HG02981 (cell line): Measurements from ENCODE around the gene NFAM1.

ENCODE experiments used
- ATAC-seq: cut with Tn5 transposase; IDR thresholded peaks from one replicate; pipeline ENCODE4 v1.9.1; 2021; ENCODE audit warnings: mild to moderate bottlenecking, moderate library complexity; ENCODE audit not compliant: unreplicated experiment

The NFAM1 gene

DNA sequence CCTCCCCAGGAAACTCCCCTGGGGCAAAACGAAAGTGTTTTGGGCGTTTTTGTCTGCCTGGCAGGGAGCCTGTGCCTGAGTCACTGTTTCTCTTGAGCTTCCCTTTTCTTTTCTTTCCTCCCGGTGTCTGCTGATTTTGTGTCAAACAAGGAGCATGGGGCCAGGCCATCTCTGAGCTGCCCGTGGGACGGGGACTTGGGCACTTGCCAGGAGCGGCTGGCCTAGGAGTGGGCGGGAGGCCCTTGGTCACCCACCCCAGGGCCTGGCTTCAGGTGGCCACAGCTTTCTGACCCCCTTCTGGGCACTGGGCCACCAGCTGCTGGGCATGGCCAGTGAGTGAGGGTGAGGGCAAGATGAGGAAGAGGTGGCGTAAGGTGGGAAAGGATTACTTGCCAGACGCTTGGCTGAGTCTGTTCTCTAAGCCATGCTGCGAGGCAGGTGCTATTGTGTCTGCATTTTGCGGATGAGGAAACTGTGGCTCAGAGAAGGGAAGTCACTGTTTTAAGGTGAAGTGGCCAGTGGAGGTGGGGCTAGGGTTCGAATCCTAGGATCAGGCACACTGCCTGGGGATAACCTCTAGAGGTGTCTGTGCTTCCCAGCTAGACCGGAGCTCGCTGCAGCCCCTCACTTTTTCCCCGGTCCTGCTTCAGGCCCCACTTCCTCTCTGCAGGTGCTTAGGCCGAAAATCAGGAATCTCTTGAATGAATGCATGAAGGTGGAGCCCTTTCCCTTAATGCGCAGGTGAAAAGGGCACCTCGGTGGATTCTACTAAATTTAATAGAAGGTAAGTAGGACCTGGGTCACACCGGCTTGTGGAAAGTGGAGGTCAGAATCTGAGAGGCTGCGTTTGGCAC lies 7.8 kb upstream of the NFAM1 start:
- no peak for ATAC-seq

DNA sequence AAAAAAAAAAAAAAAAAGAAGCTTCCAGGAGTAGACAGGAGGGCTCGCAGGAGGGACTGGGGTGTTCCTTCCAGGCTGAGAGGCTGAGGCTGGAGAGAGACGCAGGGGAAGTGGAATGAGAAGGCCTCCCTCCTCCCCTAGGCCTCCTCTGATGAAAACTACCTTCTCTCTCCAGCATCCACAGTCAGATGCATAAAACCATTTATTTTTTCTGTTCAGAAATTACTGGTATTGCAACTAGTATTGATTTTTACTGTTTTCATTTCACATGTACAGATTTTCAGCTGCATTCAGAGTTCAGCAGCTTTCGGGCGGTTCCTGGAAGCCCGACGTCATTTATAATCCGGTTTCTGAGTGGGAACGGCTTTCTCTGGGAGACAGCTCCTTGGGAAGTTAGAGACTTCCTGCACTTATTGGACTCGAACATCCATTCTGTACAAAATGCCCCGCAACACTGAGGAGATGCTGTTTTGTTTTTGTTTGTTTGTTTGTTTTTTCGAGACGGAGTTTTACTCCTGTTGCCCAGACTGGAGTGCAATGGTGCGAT lies 6.9 kb upstream of the NFAM1 start:
- ATAC-seq = no peak

DNA sequence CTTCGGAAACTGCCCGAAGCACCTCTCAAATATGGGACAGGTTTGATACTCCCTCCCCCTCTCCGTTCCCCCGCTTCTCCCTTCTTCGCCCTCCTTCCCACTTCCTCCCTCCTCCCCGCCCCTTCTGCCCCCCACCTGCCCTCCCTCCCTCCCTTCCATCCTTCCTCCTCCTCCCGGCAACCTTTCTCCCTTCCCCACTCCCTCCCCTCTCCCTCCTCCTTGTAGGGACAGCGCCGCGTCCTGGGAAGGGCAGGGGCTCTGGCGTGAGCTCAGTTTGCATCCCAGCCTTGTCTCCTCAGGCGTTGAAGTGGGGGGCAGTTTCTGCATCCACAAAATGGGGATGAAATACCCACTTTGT lies 6.1 kb upstream of the NFAM1 start:
- ATAC-seq = no peak

DNA sequence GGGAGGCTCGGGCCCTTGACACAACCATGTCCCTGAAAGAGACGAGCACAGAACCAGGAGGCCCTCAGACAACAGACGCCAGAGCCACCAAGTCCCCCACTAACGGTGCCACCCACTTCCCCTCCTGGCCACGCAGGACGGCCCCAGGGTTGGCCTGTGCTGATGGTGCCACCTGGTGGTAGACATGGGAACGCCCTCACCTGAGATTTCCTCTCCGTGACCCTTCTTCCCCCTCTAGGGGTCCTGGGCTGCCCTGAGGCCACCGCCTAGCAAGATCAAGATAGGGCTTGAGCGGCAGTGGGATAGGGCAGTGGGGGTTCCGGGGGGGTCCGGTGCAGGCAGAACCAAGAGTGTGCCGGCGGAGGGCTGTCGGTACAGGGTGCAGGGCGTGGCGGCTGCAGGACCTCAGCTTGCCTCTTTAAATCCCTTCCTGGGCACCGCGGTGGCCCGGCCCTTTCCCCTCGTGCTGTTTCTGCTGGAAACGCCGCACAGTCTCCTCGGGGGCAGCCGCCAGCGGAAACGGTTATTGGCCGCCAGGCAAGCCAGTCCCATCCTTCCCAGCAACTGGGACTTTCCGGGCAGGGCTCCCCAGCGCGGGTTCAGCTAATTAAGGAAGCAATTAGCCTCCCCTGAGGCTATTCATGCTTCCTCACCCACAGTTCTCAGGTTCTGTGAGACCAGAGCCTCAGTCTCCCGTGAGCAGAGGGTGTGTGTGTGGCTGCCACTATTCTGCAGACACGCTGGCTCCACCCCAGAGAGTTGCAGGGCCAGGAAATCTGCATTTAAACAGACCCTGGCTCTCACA lies 5.5 kb upstream of the NFAM1 start:
- peak; percentile 58 for ATAC-seq

DNA sequence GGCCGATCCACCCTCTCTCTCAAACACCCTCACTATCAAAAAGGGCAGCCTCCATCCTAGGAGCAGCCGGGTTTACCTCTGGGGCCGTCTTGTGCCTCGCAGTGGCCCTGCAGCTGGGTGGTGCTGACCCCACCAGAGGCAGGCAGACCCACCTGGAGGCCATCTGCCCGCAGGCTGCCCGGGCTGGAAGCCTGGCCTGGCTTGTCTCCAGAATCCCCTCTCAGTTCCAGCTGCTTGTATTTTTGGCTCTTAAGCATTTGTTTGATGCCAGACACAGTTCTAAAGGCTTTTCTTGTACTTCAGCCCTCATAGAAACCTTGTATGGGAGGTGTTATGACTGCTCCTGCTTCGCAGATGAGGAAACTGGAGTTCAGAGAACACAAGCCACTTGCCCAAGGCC lies 4.2 kb upstream of the NFAM1 start:
- ATAC-seq = no peak

DNA sequence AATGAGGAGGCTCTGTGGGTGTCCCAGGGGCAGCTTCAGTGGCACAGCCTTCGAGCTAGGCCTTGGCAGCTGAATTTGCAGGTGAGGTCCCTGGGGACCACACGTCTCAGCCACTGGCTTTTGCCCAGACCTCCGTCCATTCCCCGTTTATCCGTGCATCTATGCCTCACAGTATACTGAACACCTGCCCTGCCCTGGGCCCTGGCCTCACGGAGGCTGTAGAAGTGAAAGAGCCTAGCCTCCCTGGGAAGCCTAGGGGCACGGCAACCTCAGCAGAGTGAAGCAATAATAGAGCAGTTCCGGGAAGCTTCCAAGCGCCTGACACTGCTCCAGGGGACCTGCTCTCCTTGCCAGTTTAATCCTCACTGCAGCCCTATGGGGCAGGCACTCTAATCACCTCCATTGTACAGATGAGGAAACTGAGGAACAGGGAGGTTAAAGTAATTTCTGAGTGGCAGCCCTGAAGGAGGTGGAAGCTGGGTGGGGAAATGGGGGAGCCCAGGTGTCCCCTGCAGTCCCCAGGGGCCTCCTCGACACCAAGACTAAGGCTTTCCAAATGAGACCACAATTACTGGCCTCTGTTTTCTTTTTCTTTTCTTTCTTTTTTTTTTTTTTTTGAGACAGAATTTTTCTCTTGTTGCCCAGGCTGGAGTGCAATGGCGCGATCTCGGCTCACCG lies 2.7 kb upstream of the NFAM1 start:
- ATAC-seq = no peak

DNA sequence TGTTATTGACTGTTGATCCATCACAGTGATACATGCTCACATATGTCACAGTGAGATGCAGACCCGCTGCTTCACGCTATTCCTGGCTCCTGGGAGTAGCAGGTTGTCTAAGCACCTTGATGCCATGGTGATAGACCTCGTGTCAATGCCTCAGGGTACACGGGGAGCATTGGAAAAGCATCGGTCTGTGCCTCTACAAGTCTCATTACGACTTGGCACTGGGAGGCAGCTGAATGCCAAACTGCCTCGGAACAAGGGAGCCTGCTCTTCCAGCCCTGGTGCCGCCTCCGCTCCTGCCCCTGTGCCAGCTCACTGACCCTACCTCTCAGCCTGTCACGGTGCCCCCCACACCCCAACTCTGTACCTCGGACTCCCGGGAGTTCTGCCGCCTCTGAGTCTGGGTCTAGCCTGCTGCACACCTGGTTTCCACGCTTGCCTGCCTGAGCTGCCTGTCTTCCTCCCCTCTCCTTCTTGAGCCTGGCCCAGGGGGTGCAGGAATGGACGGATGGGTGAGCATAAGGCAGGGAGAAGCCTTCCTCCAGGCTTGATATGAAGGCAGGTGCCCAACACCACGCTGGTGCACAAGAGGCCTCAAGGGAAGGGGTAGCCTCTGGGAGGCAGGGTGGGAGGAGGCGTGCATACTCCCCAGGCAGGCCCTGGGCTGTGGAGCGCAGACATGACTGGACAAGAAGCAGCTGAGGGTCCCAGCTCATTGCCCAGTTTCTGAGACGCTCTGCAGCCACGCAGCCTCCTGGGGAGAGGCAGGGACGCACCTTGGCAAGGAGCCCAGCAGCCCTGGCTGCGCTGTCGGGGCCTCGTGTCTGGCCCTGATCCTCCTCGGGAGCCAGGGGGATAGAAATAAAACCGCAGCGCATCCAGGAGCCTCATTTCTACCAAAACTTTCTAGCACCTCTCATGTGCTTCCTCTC lies 1.8 kb upstream of the NFAM1 start:
- no peak for ATAC-seq

DNA sequence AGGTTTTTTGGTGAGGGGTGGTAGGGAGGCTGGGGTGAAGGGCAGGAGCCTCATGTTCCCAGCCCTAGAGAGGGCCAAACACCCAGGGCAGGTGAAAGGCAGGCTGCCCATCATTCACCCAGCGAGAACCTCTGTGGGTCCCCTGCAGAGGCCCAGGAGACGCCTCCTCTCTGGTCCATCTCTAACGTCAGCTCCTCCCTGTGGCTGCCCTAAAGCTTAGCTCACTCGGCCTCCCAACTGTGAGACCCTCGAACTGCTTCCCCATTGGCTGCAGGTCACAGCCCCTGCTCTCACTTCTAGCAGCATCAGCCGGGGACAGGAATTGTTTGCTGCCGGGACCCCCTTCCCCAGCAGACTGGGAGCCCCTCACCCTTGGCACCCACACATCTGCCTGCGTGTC lies 615 bp upstream of the NFAM1 start:
- no peak for ATAC-seq

DNA sequence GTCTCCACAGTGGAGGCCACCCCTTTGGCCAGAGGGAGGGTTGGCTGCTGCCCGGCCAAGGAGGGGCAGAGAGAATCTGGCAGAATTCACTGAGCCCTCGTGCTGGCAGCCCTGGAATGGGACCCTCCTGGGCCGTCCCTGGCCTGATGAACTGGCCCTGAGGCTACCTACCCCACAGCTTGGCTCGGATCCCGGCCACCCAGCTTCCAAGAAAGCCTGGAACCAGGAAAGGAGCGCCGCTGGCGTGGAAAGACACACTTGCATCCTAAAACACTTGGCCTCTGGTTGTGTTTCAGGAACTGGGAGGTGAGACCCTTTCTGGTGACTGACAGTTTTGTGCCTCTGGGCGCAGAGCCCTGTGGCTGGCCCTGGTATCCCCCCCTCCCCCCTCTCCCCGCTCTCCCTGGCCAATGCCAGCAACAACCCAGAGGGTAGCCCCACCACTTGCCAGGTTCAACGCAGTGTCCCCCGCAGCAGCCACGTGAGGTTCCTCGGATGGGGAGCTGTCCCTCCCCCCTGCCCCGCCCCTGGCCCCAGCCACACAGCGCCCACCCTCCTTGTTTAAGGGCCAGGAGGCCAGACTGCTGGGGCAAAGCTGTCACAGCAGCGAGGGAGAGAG lies 693 bp downstream of the NFAM1 start:
- no peak for ATAC-seq

DNA sequence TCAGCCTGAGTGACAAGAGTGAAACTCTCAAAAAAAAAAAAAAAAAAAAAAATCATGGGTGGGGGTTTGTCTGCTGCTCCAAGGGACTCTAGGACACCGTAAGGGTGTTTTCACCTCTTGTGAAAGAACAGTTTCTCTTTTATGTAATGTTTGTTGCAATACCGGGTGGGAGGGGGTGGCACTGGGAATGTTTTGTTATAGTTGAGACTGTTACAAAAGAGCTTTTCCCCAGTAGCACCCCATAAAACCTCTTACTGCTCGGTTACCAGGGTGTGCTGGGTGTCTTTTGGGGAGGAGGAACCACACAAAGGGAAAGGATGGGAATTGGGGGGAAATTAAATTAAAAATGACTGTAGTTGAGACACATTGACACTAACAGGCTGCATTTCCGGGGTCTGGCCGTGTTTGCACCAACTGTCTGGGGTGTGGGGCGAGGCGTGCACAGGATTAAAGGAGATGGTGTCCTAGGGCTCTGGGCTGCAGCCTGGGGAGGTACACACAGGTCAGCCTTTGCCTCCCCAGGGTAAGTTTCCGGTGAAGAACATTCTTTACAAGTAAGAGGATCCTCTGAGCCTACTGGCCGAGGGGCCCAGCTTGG lies 1.6 kb downstream of the NFAM1 start:
- no peak for ATAC-seq

DNA sequence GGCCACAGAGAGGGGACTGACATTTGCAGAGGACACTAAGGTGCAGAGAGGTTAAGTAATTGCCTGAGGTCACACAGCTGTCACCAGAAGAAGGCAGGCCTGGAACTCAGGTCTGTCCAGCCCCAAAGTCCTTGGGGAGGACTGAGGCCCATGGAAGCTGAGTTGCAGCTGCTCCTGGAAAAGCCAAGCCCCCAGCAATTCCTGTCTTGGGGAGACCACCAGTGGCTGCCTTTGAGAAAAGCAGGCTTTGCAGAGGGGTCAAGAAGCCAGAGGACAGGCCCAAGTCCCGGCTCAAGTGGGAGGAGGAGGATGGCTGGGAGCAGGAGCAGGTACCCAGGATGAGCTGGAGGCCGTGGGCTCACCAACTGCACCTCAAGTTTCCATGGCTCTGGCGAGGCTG lies 3.4 kb downstream of the NFAM1 start:
- ATAC-seq = no peak

DNA sequence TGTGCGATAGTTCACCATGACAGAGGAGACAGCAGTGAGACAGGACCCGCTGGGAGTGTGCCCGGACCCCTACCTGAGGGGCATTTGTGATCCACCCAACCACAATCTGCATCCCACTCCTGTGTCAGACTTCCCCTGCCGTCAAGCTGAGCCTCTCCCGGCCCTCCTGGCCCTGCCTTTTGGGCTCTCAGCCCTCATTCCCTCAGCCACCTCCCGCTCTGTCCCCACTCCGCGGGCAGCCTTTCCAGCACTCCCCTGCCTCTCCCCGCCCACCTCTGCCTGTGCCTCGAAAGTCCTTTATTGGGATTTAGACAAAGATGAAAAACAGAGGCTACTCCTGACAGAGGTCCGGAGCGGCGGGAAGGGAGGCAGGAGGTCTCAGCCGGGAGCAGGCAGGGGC lies 4.2 kb downstream of the NFAM1 start:
- no peak for ATAC-seq

DNA sequence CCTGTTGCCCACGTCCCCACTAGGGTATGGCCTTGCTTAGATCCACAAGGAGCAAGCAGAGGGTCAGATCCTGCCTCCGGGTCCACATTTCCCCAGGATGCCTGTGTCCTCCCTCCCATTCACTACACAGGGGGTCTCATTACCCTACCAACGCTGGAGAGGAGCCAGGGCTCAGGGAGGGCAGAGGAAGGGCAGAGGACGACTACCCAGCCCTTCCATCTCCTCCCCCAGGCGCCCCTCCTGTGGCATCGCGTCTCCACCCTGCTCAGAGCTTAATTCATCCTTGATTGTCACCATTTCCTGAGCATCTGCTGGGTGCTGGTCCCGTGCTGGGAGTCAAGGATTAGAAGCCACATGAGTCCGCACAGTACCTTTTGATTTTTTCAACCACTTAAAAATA lies 5.0 kb downstream of the NFAM1 start:
- no peak for ATAC-seq

DNA sequence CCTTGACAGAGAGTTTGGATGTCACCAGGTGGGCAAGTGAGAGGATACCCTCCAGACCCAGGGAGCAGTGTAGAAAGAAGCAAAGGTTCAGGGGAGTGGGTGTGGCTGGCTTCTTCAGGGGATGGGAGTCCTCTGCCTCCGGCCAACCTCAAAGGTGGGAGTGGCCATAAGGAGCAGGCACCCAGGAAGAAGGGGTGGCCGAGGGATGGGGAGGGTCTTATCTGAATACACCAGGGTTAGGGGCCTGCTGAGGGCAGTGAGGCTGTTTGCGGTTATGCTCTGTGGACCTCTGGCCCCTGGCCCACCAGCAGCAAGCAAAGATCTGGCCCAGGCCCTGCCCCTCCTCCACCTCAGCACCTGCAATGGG lies 6.2 kb downstream of the NFAM1 start:
- no peak for ATAC-seq

DNA sequence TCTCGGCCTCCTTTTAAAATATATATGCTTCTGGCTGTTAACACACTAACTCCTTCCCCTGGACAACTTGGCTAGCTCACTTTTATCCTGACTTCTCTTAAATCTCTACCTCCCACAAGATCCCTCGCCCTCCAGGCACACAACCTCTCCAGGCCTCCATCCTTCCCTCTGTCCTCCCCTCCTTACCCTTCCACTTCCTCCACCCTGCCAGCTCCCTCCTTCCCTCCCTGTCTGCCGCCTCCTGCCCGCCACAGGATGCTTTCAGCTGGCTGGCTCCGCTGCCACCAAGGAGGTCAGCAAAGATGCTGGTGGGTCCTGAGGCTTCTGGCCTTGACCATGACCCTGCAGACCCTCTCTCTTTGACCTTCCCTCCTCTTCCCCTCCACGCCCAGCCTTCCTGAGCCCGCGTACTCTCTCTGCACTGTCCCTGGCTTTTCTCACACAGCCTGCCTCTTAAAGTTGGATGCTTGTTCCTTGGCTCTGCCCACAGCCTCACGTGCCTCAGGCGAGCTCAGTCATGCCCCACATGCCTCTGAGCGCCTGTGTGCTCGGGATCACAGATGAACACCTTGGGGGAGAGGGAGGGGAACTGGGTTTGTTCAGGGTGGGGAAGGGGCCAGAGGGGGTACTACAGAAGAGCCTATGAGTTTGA lies 6.7 kb downstream of the NFAM1 start:
- ATAC-seq = no peak

DNA sequence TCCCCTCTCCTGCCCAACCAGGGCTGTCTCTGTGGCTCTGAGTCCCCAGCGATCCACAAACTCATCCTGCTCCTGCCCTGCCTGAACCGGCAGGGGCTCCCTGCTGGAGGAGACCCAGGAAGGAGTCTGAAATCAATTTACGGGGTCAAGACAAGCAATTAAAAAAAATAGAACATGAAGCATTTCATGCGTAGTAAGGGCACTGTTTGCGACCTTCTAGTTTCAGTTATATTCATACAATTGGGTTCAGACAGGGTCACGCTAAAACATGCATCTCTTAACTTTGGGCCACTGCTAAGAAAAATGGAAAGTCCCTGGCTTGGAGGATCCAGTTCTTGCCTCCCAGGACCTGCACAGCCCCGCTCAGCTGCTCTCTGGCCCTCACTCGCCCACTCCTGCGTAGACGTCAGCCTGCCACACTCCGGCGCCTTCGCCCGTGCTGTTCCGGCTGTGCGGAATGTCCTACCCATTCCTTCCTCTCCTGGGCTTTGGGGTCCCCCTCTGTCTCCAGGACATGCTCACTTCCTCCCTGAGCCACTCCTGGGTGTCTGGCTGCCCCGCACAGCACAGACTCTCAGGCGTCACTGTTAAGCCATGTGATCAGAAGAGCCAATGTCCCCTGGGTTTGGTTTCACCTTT lies 12.8 kb downstream of the NFAM1 start:
- ATAC-seq = no peak

DNA sequence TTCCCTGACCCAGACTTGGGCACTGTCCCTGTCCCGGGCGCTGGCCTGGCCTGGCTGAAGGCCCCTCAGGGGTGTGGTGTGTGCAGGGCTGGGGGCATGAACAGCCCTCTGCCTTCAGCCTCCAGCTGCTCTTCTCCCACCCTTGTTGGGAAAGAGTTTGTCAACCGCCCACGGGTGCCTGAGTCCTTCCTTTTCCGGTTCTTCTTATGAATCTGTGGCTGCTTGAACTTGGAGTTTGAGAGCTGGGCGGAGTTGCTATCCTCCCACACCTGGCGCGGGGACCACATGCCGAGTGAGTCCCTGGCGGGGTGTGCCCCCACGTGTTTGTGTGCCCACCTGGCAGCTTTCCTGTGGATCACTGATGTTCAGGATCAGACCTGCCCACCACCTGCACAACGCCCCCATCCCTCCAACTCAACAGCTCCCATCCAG lies 13.4 kb downstream of the NFAM1 start:
- no peak for ATAC-seq

DNA sequence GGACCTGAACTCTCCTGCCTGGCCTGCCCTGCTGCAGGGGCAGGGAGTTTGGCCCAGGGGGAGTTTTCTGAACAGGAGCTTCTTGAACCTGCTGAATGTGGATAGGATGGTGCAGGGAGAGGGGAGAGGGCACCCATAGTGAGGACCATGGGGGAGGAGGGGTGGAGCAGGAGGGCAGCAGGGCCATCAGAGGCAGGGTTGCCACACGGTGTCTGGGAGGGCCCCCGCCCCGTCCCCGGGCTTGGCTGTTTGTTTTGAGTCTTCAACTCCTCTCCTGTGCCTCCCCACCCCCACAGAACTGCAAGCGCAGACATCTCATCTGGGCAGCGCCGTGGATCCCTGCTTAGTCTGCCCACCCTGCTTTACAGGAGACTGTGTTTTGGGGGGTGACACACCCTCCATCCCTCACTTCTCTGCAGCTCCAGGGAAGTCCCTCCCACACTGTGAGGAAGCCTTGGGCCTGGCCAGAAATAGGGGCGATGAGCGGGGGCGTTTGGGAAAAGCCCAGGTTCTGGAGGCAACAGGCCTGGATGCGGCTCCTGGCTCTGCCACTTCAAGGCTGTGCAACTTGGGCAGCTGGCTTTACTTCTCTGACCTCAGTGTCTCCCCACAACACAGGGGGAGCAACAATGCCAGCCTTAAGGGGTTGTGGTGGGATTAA lies 14.4 kb downstream of the NFAM1 start:
- no peak for ATAC-seq
